NCI-H1436 (cell line): Measurements from ENCODE around the gene LSM14B.

Experiments
- DNase-seq: peaks from one replicate; lab custom pipeline; 2025; lab: John Stamatoyannopoulos, UW

Gene LSM14B

GRCh38 chr20:62183426-62184142, 61.3 kb downstream of the LSM14B start:
- no peak for DNase-seq
